Loucy (cell line): ENCODE data around the gene HMCN1.
"Not testable (repeated sequence)": the region's sequence is repeated elsewhere in the genome, so short reads cannot be mapped to it uniquely, and the experiment has no call there.

Source experiments
- CTCF ChIP-seq: fragments of 200-600 bp; sonication (generic); conservative IDR thresholded peaks from 2 replicates; pipeline ENCODE4 v1.5.1; 2014; ENCODE audit warnings: mild to moderate bottlenecking, antibody characterized with exemption, low read length
- EZH2phosphoT487 ChIP-seq: fragments of 200-600 bp; IDR thresholded peaks from 2 replicates; pipeline ENCODE4 v1.6.1; 2018; ENCODE audit warnings: antibody characterized with exemption, mild to moderate bottlenecking, moderate library complexity, borderline replicate concordance

- not testable (repeated sequence) for TF ChIP-seq CTCF, EZH2phosphoT487
Observed at GRCh38 chr1:185783860-185784259, 49.7 kb downstream of the HMCN1 start.
